Measurements from ENCODE around the gene GLS2. TPM values are rescaled to one million over a fixed set of nuclear protein-coding genes. Genes with fewer than 3 reads are reported as not detected.

Gene GLS2
- total RNA-seq, 1 experiment from 2014 or later, result not detected

Other genes with a start within 250 kb of the GLS2 start
- gene ANKRD52, start 229.8 kb downstream of the GLS2 start, total RNA-seq (2014; rRNA removed; shearing (Covaris generic)), result 13.5 and 14.7 TPM in 2 replicates
- 16.4 and 18.4 TPM in 2 replicates for gene COQ10A, start 221.2 kb downstream of the GLS2 start, total RNA-seq (2014; rRNA removed; shearing (Covaris generic))
- 110 and 119 TPM in 2 replicates for gene CS, start 187.8 kb downstream of the GLS2 start, total RNA-seq (2014; rRNA removed; shearing (Covaris generic))
- 311 and 316 TPM in 2 replicates for gene CNPY2, start 172.2 kb downstream of the GLS2 start, total RNA-seq (2014; rRNA removed; shearing (Covaris generic))
- gene PAN2, start 154.2 kb downstream of the GLS2 start, total RNA-seq (2014; rRNA removed; shearing (Covaris generic)), result 32.5 and 50.6 TPM in 2 replicates
- 0.34 TPM in 1 of 2 replicates, not detected in the other for gene IL23A, start 149.3 kb downstream of the GLS2 start, total RNA-seq (2014; rRNA removed; shearing (Covaris generic))
- 131 and 139 TPM in 2 replicates for gene STAT2, start 128.1 kb downstream of the GLS2 start, total RNA-seq (2014; rRNA removed; shearing (Covaris generic))
- not detected in 2 replicates for gene APOF, start 125.3 kb downstream of the GLS2 start, total RNA-seq (2014; rRNA removed; shearing (Covaris generic))
- 7.7 and 10.1 TPM in 2 replicates for gene TIMELESS, start 38.7 kb downstream of the GLS2 start, total RNA-seq (2014; rRNA removed; shearing (Covaris generic))
- gene MIP, start 33.5 kb downstream of the GLS2 start, total RNA-seq (2014; rRNA removed; shearing (Covaris generic)), result not detected in 2 replicates
- 4.5 and 4.8 TPM in 2 replicates for gene SPRYD4, start 19.6 kb downstream of the GLS2 start, total RNA-seq (2014; rRNA removed; shearing (Covaris generic))
- gene RBMS2, start 33.7 kb upstream of the GLS2 start, total RNA-seq (2014; rRNA removed; shearing (Covaris generic)), result 4.9 and 6.0 TPM in 2 replicates
- gene BAZ2A, start 142.2 kb upstream of the GLS2 start, total RNA-seq (2014; rRNA removed; shearing (Covaris generic)), result 15.4 and 27.9 TPM in 2 replicates
- gene ATP5F1B, start 157.8 kb upstream of the GLS2 start, total RNA-seq (2014; rRNA removed; shearing (Covaris generic)), result 1,074 and 1,136 TPM in 2 replicates
- 89.1 and 98.9 TPM in 2 replicates for gene PTGES3, start 200.1 kb upstream of the GLS2 start, total RNA-seq (2014; rRNA removed; shearing (Covaris generic))
- gene NACA, start 237.1 kb upstream of the GLS2 start, total RNA-seq (2014; rRNA removed; shearing (Covaris generic)), result 1,958 and 2,376 TPM in 2 replicates